Psoas muscle (tissue), 8 donors: ENCODE data around the gene FAM53B. TPM values are rescaled to one million over a fixed set of nuclear protein-coding genes. Genes with fewer than 3 reads are reported as not detected.

Experiments
- ATAC-seq, 4 donors: fragments of 200-7000 bp; cut with Tn5 transposase; one replicate each; pipeline ENCODE4 v1.9.1; 2020; ENCODE audit warnings: moderate library complexity in 3 of 4, mild to moderate bottlenecking in 2 of 4
- DNase-seq, 2 donors: peaks; one replicate each; pipeline ENCODE4 v3.0.0-alpha.2; 2020
- H3K27ac ChIP-seq: fragments of 200-600 bp; one replicate; pipeline ENCODE4 v1.8.0; 2022
- H3K27me3 ChIP-seq, 3 donors: fragments of 200-600 bp in 1 of 3; one replicate each; pipeline versions ENCODE4 v1.6.1 to v1.8.0; 2013 to 2022; ENCODE audit warnings: low read length in 2 of 3, mild to moderate bottlenecking in 2 of 3, moderate library complexity in 1 of 3; ENCODE audit not compliant: insufficient read depth in 3 of 3
- H3K36me3 ChIP-seq, 2 donors: fragments of 200-600 bp in 1 of 2; one replicate each; pipeline versions ENCODE4 v1.6.1 to v1.8.0; 2013 to 2022; ENCODE audit warnings: low read depth in 1 of 2, mild to moderate bottlenecking in 1 of 2, moderate library complexity in 1 of 2; ENCODE audit not compliant: insufficient read depth in 1 of 2
- H3K4me1 ChIP-seq: fragments of 200-600 bp; one replicate; pipeline ENCODE4 v1.8.0; 2022
- H3K4me3 ChIP-seq: fragments of 200-600 bp; one replicate; pipeline ENCODE4 v1.8.0; 2022; ENCODE audit warnings: mild to moderate bottlenecking
- H3K9me3 ChIP-seq: fragments of 200-600 bp; one replicate; pipeline ENCODE4 v1.8.0; 2022
- WGBS, 3 donors: extraction: QIAGEN DNeasy Blood & Tissue Kit; methylation state at CpG; one replicate each; pipeline versions ENCODE4 v1.1.6 to v1.1.7; 2013; 5-methylcytosine and 5-hydroxymethylcytosine counted together
- intact Hi-C, 2 donors: fragments of 100-400 bp; cut with DNase I; formaldehyde crosslinking; loops; one replicate each; pipeline versions ENCODE4 v1.11.0 to v1.14.2; 2022
- polyA plus RNA-seq, 3 donors: library from polyadenylated mRNA; stranded (reverse); fragments of 200-250 nt; gene quantifications; one replicate each; pipeline ENCODE4 v1.2.3, GENCODE V29; 2013
- total RNA-seq, 4 donors: library from RNA; stranded (reverse); fragmentation: NEBNext Ultra II Directional in 2 of 4; extraction: Animal tissue kit (Norgen Biotek cat#: 25700) in 2 of 4; gene quantifications; one replicate each; pipeline versions ENCODE4 v1.2.1 to v1.2.4, GENCODE V29; 2021 to 2023
- TF ChIP-seq, protein P1 (sequence below): fragments of 200-600 bp; IDR thresholded peaks from one replicate; pipeline ENCODE4 v1.8.0; 2022; ENCODE audit warnings: antibody characterized with exemption
- donor health status: healthy with polysubstance abuse.
- donor health status: DM: no; HTN: no; CAD: no; lungs with moderate emphysema.
- donor health status: Bipolar disorder and iron deficiency.
- donor health status: healthy.
- donor health status: DM: yes; HTN: yes; CAD: no.
- donor health status: DM: no; HTN: no; CAD: no.
- donor health status: DM: no; HTN: no; CAD: no.
- donor health status: DM: yes; HTN: yes; CAD: no.

The FAM53B gene
- total and polyA plus RNA-seq, 7 donors: 31.0 to 178 (median 49.5) TPM

DNA sequence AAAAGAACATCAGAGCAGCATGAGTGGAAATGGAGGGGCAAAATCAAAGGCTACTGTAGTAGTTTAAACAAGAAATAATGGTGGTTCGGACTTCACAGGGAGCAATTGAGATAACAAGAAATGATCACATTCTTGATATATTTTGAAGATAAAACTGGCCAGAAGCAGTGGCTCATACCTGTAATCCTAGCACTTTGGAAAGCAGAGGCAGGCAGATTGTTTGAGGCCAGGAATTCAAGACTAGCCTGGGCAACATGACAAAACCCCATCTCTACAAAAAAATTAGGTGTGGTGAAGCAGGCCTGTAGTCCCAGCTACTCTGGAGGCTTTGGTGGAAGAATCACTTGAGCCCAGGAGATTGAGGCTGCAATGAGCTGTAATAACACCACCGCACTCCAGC, 24.6 kb upstream of the FAM53B start:
- ATAC-seq (no peak), DNase-seq (no peak)
- no peak overlapping the region for H3K4me3 ChIP-seq
- intact Hi-C loops: no loop called here
- no peaks in the 10 kb centered on the region for H3K27me3 ChIP-seq
- 87 to 100% (median 98%) methylated on average over 2 of the region's 2 CpGs for WGBS, 3 donors
- TF ChIP-seq, protein P1, sequence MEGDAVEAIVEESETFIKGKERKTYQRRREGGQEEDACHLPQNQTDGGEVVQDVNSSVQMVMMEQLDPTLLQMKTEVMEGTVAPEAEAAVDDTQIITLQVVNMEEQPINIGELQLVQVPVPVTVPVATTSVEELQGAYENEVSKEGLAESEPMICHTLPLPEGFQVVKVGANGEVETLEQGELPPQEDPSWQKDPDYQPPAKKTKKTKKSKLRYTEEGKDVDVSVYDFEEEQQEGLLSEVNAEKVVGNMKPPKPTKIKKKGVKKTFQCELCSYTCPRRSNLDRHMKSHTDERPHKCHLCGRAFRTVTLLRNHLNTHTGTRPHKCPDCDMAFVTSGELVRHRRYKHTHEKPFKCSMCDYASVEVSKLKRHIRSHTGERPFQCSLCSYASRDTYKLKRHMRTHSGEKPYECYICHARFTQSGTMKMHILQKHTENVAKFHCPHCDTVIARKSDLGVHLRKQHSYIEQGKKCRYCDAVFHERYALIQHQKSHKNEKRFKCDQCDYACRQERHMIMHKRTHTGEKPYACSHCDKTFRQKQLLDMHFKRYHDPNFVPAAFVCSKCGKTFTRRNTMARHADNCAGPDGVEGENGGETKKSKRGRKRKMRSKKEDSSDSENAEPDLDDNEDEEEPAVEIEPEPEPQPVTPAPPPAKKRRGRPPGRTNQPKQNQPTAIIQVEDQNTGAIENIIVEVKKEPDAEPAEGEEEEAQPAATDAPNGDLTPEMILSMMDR: no peak
- no peaks in the 10 kb centered on the region for H3K4me1 ChIP-seq
- no peaks in the 10 kb centered on the region for H3K9me3 ChIP-seq
- peaks cover 3 to 42% of the 10 kb centered on the region in 2 donors for H3K36me3 ChIP-seq
- H3K27ac ChIP-seq: no peak overlapping the region

DNA sequence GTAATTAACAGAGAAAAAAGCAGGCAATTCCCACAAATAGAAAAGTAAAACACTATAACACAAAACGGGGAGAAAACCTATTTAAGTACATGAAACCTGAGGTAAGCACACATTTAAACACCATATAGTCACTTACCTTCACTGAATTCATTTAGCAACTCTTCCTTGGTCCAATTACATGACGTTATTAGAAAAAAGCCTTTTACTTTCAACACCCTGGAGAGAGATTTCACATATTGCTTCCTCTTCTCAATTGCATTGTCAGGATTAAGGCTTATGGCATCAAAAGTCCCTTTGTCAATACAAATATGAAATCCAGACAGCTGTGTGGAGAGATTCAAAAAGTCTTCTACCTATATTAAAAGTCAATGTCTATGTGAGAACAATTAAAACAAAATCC, 21.1 kb upstream of the FAM53B start:
- TF ChIP-seq, protein P1: no peak
- H3K9me3 ChIP-seq: no peaks in the 10 kb centered on the region
- H3K27ac ChIP-seq: no peak overlapping the region
- H3K27me3 ChIP-seq: no peaks in the 10 kb centered on the region
- DNase-seq (no peak), ATAC-seq (no peak)
- H3K4me3 ChIP-seq: no peak overlapping the region
- peaks cover 1 to 43% of the 10 kb centered on the region in 2 donors for H3K36me3 ChIP-seq
- intact Hi-C loops: no loop called here
- WGBS, 3 donors: 85 to 87% (median 87%) methylated on average over 2 of the region's 2 CpGs
- peaks cover 7% of the 10 kb centered on the region for H3K4me1 ChIP-seq

DNA sequence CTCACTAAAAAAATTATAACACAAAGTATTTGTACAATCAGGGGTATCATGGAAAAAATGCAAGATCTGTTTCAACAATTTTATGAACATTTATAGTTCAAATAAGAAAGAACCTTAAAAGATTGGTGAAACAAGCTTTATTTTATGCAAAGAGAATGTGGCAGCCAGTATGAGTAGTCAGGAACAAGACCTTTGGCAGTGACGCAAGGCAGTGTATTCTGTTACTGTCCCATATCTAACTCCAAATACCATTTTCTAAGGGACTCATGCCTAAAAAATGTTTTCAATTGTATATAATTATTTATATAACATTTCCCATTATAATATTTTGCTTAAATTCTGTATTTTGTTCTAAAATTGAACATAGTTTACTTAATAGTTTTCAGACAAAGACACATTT, 19.1 kb upstream of the FAM53B start:
- intact Hi-C loops: no loop called here
- 44 to 68% (median 45%) methylated on average over 1 of the region's 1 CpG for WGBS, 3 donors

DNA sequence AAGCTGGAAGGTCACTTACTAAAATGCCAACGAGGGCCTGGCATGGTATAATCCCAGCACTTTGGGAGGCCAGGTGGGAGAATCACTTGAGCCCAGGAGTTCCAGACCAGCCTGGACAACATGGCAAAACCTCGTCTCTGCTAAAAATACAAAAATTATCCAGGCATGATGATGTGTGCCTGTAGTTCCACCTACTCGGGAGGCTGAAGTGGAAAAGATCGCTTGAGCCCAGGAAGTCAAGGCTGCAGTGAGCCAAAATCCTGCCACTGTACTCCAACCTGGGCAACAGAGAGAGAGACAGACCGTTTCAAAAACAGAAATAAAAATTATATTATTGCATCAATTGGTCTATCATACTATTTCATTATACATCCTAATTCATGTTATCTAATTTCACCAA, 18.1 kb upstream of the FAM53B start:
- intact Hi-C loops: no loop called here
- ATAC-seq: no peak
- 74 to 77% (median 76%) methylated on average over 5 of the region's 5 CpGs for WGBS, 3 donors
- Histone ChIP-seq H3K9me3 (no peaks in the 10 kb centered on the region), H3K36me3 (peaks cover 0 to 65% of the 10 kb centered on the region in 2 donors), H3K27ac (no peak overlapping the region), H3K4me3 (no peak overlapping the region), H3K4me1 (peaks cover 15% of the 10 kb centered on the region), H3K27me3 (no peaks in the 10 kb centered on the region)
- TF ChIP-seq, protein P1: no peak
- no peak for DNase-seq

More for the DNA sequence above, 19.1 kb upstream of the FAM53B start:
- ATAC-seq: peak in 3 of 4 donors; percentile 65 to 88 (median 65)
- no peak for DNase-seq
- peaks cover 7% of the 10 kb centered on the region for H3K4me1 ChIP-seq
- H3K36me3 ChIP-seq: peaks cover 0 to 60% of the 10 kb centered on the region in 2 donors
- no peak overlapping the region for H3K4me3 ChIP-seq
- no peaks in the 10 kb centered on the region for H3K27me3 ChIP-seq
- H3K27ac ChIP-seq: no peak overlapping the region
- no peaks in the 10 kb centered on the region for H3K9me3 ChIP-seq
- TF ChIP-seq, protein P1: no peak
